ENCODE data around the gene EIF3L.
"Not testable (repeated sequence)": the region's sequence is repeated elsewhere in the genome, so short reads cannot be mapped to it uniquely, and the experiment has no call there.

Gene EIF3L

DNA sequence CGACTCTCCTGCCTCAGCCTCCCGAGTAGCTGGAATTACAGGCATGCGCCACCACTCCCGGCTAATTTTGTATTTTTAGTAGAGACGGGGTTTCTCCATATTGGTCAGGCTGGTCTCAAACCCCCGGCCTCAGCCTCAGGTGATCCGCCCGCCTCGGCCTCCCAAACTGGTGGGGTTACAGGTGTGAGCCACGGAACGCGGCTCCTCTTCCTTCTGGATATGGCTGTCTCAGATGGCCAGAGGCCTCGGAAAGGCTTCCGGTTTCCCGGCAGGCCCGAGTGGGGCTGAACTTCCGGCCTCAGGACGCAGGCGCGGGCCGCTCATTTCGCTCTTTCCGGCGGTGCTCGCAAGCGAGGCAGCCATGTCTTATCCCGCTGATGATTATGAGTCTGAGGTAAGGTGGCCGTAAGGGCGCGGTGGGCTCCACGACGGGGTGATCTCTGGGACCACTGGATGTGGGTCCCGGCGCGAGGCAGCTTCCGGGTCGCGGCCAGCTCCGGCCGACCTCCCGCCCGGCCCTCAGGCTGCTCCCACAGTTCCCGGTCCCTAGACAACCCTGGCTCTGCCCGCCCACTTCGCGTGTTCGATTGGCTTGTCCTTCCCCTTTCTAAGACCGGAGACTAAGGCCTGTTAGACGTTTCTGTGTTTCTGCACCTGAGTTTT lies at the start of gene EIF3L:
EIF3L (plus strand) TSS at position 331 of the 663 bp plus-strand sequence; CDS start at position 362, 31 bp downstream.
- DNase-seq, result peak; percentile 83

DNA sequence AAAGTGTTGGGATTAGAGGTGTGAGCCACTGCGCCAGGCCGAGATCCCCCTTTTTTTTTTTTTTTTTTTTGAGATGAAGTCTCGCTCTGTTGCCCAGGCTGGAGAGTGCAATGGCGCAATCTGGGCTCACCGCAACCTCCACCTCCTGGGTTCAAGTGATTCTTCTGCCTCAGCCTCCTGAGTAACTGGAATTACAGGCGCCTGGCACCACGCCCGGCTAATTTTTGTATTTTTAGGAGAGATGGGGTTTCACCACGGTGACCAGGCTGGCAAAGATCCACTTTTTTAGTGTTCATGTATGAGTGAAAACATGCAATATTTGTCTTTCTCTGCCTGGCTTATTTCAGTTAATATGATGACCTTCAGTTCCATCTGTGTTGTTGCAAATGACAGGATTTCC lies 49.2 kb upstream of the EIF3L start:
- DNase-seq, result not testable (repeated sequence)

DNA sequence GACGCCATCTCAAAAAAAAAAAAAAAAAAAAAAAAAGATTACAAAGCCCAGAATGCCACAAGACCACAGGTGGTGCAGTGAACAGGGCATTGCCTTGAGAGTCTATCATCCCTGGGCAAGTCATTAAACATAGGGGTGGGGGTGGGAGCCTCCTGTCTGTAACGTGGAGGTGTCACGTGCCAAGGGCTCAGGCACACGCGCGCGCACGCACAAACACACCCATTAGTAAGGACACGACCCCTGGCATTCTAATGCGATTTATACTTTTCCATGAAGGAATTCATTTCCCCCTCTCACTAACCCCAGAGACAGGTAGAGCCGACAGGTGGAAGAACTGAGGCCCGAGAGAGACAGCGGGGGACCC lies 47.3 kb upstream of the EIF3L start:
- DNase-seq, result no peak

GRCh38 chr22:37802310-37803194 lies 46.7 kb upstream of the EIF3L start:
- DNase-seq, result peak; percentile 58

- peak; percentile 36 for DNase-seq
These were observed 46.0 kb upstream of the EIF3L start for GRCh38 chr22:37803195-37803638.

GRCh38 chr22:37803639-37804351 lies 45.4 kb upstream of the EIF3L start:
- no peak for DNase-seq

DNA sequence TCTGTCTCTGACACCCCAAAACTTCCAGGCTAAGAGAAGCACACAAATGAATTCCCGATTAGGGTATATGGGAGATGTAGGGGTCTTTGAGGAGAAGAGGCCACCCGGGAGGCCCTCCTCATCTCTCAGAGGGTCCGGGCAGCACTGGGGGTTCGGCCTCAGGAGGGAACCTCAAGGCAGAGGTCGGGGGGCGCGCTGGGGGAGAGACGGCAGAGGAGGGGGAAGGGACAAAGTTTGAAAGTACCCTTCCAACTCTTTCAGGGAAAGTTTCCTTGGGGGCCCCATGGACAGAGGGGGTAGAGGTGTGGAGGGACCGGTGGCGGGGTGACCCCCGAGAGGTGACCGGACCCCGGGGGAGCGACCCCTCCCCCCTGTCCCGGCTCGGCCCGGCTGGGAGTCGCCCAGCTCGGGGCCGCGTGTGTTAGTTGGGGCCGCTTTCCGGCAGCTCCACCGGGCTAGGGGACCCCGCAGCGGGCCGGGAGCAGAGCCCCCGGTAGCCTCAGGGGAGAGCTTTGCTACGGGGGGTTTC lies 44.8 kb upstream of the EIF3L start:
- DNase-seq, result no peak

GRCh38 chr22:37804881-37805809 lies 44.1 kb upstream of the EIF3L start:
- DNase-seq, result peak; percentile 73

GRCh38 chr22:37805810-37806277 lies 43.4 kb upstream of the EIF3L start:
- DNase-seq, result no peak

DNA sequence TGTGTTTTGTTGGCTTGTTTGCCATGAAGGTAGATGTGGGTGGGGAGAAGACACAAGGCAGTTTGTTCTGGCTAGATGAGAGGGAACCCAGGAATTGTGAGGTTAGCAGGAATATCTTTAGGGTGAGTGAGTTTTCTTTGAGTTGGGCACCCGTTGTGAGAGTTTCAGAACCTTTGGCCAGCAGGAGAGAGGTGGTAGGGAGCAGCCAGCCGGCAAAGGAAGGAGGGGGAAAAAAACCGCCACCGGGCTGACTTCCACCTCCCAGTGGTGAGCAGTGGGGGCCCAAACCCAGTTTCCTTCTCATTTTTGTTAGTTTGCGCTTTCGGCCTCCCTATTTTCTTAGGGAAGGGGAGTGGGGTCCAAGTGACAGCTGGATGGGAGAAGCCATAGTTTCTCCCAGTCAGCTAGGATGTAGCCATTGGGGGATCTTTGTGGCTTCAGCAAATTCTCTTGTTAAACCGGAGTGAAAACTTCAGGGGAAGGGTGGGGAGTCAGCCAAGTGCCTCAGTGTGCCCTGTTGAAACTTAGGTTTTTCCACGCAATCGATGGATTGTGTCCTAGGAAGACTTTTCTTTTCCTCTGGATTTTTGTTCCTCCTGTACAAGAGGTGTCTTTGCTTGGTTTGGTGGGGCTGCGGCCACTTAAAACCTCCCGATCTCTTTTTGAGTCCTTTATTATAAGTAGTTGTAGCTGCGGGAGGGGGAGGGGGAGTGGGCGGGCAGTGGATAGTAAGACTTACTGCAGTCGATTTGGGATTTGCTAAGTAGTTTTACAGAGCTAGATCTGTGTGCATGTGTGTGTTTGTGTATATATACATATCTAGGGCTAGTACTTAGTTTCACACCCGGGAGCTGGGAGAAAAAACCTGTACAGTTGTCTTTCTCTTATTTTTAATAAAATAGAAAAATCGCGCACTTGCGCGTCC lies 42.5 kb upstream of the EIF3L start:
- DNase-seq, result no peak

DNA sequence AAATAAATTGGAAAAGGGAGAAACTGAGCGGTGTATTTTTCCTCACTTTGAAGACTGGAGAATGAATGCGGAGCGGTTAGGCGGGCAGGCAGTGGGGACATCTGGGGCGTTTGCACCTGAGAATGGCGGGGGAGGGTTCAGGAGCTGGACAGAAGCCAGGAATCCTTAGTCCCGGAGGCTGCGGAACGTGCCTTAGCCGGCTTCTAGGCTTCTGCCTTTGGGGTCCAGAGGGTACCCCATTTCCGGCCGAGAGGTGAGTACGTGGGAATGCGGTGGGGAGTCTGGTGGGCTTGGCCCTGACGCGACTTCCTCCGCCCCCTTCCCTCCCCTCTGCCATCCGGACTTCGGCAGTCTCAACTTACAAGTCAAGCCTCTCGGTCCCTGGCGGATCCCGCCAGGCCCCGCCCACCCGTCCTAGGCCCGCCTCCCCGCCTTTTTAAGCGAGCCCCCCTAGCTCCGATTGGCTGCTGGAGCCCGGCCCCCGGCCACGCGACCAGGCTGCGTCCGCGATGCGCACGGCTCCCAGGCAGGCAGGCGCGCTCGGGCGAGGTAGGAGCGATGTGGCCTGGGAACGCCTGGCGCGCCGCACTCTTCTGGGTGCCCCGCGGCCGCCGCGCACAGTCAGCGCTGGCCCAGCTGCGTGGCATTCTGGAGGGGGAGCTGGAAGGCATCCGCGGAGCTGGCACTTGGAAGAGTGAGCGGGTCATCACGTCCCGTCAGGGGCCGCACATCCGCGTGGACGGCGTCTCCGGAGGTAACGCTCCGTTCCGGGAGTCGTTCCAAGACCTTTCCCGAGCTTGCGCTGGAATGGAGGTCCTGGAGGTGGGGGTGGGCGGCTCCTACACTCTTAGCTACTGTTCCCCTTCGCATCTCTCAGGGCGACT lies 41.6 kb upstream of the EIF3L start, which contains the start of gene GCAT:
GCAT (plus strand) TSS at position 525 of the 884 bp plus-strand sequence; CDS start at position 559, 34 bp downstream.
- peak; percentile 89 for DNase-seq

- DNase-seq, result no peak
These were observed 40.9 kb upstream of the EIF3L start for GRCh38 chr22:37808294-37808657.

DNA sequence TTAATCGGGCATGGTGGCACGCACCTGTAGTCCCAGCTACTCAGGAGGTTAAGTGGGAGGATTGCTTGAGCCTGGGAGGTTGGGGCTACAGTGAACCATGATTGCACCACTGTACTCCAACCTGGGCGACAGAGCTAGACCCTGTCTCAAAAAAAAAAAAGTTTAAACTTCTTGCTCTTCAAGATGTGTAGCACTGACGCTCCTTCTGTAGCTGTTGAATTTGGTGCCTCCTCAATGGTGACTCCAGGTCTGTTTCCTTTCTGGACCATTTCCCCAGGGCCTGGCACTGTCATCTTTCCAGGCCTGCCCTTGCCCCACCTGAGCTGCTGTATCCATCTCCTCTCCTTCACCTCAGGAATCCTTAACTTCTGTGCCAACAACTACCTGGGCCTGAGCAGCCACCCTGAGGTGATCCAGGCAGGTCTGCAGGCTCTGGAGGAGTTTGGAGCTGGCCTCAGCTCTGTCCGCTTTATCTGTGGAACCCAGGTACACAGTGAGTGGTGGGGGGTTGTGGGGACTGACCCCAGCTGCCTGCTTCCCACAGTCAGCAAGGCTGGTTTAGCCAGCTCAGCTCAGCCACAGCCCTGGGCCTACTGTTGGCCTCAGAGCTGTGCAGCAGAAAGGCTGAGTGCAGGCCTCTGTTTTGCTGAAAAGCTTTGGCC lies 39.4 kb upstream of the EIF3L start:
- DNase-seq, result no peak

DNA sequence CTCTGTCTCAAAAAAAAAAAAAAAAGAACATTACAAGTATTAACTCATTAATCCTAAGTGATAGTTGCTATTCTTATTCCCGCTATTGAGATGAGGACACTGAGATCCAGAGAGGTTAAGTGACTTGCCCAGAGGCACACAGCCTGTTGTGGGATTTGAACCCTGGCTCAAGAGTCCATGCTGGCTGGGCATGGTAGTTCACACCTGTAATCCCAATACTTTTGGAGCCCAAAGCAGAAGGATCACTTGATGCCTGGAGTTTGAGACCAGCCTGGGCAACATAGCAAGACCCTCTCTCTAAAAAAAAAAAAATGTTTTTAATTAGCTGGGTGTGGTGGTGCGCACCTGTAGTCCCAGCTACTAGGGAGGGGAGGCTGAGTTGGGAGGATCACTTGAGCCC lies 37.4 kb upstream of the EIF3L start:
- DNase-seq, result no peak

DNA sequence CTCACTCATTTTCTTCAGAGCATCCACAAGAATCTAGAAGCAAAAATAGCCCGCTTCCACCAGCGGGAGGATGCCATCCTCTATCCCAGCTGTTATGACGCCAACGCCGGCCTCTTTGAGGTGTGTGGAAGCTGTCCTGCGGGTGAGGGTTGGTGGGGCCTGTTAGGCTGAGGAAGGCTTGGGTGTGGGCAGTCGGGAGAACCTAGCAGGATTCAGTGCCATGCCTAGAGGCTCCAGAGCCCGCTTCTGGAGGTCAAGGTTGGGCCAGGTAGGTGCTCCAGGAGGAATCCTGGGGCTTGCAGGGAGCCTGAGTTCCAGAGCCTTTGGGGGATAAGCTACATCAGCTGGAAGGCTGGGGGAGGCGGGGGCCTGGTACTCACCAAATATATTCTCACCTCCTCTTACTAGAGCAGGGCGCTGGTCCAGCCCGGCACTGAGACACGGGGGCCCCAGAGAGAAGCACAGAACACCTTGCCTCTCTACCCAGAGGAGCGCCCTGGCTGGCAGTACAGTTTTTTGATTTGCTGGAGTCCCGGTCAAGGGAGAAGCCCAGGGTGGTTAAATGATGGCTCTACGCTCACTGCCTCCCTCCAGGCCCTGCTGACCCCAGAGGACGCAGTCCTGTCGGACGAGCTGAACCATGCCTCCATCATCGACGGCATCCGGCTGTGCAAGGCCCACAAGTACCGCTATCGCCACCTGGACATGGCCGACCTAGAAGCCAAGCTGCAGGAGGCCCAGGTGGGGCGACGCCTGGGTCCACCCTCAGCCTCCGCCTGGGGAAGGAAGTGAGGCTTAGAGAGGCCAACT lies 36.1 kb upstream of the EIF3L start:
- DNase-seq, result no peak

DNA sequence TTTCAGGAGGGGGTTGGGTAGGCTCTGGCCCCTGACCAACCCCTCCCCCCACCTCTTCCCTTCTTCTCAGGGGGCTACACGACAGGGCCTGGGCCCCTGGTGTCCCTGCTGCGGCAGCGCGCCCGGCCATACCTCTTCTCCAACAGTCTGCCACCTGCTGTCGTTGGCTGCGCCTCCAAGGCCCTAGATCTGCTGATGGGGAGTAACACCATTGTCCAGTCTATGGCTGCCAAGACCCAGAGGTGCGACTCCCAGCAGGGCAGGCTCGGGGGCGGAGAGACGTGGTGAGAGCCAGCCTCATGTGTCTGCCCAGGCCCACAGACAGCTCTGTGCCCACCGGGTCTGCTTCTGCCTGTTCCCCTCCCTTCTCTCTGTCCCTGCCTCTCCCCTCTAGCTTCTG lies 33.6 kb upstream of the EIF3L start:
- DNase-seq, result no peak

DNA sequence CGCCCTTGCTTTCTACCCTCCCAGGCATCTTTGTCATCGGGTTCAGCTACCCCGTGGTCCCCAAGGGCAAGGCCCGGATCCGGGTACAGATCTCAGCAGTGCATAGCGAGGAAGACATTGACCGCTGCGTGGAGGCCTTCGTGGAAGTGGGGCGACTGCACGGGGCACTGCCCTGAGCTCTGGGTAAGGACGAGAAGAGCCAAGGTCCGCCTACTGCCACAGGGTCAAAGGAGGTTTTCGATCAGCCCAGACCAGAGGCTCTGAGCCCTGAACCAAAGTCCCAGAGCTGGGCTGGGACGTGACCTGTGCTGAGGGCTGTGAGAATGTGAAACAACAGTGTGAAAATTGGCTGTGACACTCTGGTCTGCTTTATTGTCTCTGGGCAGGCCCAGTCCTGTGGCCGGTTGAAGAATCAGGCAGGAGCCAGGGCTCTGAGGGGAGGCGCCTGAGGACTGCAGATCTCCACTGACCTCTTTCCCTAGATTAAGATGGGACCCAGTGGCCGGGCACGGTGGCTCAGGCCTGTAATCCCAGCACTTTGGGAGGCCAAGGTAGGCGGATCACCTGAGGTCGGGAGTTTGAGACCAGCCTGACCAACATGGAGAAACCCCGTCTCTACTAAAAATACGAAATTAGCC lies 32.6 kb upstream of the EIF3L start:
- no peak for DNase-seq
